Measurements from ENCODE around the gene TBX15. TPM values are rescaled to one million over a fixed set of nuclear protein-coding genes. Genes with fewer than 3 reads are reported as not detected.

TBX15 gene
- total and polyA plus RNA-seq, 2 experiments from 2014 or later: 0.21 TPM; not detected in 1

GRCh38 chr1:118970451-118970850 is 17.7 kb downstream of the TBX15 start:
- Mint-ChIP-seq H3K4me1 (no peaks in the 10 kb centered on the region), H3K4me3 (no peak overlapping the region), H3K27ac (no peak overlapping the region), H3K27me3 (ENCODE audit: insufficient read depth, low read depth, poor library complexity) (peaks cover 9% of the 10 kb centered on the region), H3K36me3 (ENCODE audit: low read depth) (no peaks in the 10 kb centered on the region), H3K9me3 (no peaks in the 10 kb centered on the region; the same call in 2 of the 3 replicates)
- no peaks in the 10 kb centered on the region for H4K20me1 ChIP-seq (replicated peaks; ENCODE audit: insufficient read depth)
- no peaks in the 10 kb centered on the region for H3K79me2 ChIP-seq (replicated peaks; ENCODE audit: insufficient read depth)
- H3K9me2 ChIP-seq (ENCODE audit: insufficient read depth): no peaks in the 10 kb centered on the region
- DNase-seq (ENCODE audit: low spot score): no peak
- no peak for ATAC-seq
- H3K4me2 ChIP-seq: no peak overlapping the region
- TF ChIP-seq EZH2 (IDR thresholded peaks at IDR 0.05; ENCODE audit: low read depth, unreplicated experiment) (no peak), STAT1 (IDR thresholded peaks at IDR 0.05; ENCODE audit: unreplicated experiment) (no peak), NANOG (IDR thresholded peaks at IDR 0.05; ENCODE audit: borderline replicate concordance) (no peak), ZNF331 (CRISPR knock-in tag; IDR thresholded peaks at IDR 0.05; ENCODE audit: low read depth) (no peak), JUNB (IDR thresholded peaks at IDR 0.05; ENCODE audit: unreplicated experiment) (no peak), CREB1 (CRISPR knock-in tag; IDR thresholded peaks at IDR 0.05; ENCODE audit: low read depth) (no peak), ETS1 (IDR thresholded peaks at IDR 0.05) (no peak), ZNF114 (CRISPR knock-in tag; IDR thresholded peaks at IDR 0.05) (no peak), POLR2AphosphoS5 (IDR thresholded peaks at IDR 0.05; ENCODE audit: low read depth) (no peak), EZH2phosphoT487 (IDR thresholded peaks at IDR 0.05; ENCODE audit: unreplicated experiment) (no peak)
- TF ChIP-seq, protein P1, sequence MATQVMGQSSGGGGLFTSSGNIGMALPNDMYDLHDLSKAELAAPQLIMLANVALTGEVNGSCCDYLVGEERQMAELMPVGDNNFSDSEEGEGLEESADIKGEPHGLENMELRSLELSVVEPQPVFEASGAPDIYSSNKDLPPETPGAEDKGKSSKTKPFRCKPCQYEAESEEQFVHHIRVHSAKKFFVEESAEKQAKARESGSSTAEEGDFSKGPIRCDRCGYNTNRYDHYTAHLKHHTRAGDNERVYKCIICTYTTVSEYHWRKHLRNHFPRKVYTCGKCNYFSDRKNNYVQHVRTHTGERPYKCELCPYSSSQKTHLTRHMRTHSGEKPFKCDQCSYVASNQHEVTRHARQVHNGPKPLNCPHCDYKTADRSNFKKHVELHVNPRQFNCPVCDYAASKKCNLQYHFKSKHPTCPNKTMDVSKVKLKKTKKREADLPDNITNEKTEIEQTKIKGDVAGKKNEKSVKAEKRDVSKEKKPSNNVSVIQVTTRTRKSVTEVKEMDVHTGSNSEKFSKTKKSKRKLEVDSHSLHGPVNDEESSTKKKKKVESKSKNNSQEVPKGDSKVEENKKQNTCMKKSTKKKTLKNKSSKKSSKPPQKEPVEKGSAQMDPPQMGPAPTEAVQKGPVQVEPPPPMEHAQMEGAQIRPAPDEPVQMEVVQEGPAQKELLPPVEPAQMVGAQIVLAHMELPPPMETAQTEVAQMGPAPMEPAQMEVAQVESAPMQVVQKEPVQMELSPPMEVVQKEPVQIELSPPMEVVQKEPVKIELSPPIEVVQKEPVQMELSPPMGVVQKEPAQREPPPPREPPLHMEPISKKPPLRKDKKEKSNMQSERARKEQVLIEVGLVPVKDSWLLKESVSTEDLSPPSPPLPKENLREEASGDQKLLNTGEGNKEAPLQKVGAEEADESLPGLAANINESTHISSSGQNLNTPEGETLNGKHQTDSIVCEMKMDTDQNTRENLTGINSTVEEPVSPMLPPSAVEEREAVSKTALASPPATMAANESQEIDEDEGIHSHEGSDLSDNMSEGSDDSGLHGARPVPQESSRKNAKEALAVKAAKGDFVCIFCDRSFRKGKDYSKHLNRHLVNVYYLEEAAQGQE (IDR thresholded peaks at IDR 0.05; ENCODE audit: unreplicated experiment): no peak
- TF ChIP-seq, protein P2, sequence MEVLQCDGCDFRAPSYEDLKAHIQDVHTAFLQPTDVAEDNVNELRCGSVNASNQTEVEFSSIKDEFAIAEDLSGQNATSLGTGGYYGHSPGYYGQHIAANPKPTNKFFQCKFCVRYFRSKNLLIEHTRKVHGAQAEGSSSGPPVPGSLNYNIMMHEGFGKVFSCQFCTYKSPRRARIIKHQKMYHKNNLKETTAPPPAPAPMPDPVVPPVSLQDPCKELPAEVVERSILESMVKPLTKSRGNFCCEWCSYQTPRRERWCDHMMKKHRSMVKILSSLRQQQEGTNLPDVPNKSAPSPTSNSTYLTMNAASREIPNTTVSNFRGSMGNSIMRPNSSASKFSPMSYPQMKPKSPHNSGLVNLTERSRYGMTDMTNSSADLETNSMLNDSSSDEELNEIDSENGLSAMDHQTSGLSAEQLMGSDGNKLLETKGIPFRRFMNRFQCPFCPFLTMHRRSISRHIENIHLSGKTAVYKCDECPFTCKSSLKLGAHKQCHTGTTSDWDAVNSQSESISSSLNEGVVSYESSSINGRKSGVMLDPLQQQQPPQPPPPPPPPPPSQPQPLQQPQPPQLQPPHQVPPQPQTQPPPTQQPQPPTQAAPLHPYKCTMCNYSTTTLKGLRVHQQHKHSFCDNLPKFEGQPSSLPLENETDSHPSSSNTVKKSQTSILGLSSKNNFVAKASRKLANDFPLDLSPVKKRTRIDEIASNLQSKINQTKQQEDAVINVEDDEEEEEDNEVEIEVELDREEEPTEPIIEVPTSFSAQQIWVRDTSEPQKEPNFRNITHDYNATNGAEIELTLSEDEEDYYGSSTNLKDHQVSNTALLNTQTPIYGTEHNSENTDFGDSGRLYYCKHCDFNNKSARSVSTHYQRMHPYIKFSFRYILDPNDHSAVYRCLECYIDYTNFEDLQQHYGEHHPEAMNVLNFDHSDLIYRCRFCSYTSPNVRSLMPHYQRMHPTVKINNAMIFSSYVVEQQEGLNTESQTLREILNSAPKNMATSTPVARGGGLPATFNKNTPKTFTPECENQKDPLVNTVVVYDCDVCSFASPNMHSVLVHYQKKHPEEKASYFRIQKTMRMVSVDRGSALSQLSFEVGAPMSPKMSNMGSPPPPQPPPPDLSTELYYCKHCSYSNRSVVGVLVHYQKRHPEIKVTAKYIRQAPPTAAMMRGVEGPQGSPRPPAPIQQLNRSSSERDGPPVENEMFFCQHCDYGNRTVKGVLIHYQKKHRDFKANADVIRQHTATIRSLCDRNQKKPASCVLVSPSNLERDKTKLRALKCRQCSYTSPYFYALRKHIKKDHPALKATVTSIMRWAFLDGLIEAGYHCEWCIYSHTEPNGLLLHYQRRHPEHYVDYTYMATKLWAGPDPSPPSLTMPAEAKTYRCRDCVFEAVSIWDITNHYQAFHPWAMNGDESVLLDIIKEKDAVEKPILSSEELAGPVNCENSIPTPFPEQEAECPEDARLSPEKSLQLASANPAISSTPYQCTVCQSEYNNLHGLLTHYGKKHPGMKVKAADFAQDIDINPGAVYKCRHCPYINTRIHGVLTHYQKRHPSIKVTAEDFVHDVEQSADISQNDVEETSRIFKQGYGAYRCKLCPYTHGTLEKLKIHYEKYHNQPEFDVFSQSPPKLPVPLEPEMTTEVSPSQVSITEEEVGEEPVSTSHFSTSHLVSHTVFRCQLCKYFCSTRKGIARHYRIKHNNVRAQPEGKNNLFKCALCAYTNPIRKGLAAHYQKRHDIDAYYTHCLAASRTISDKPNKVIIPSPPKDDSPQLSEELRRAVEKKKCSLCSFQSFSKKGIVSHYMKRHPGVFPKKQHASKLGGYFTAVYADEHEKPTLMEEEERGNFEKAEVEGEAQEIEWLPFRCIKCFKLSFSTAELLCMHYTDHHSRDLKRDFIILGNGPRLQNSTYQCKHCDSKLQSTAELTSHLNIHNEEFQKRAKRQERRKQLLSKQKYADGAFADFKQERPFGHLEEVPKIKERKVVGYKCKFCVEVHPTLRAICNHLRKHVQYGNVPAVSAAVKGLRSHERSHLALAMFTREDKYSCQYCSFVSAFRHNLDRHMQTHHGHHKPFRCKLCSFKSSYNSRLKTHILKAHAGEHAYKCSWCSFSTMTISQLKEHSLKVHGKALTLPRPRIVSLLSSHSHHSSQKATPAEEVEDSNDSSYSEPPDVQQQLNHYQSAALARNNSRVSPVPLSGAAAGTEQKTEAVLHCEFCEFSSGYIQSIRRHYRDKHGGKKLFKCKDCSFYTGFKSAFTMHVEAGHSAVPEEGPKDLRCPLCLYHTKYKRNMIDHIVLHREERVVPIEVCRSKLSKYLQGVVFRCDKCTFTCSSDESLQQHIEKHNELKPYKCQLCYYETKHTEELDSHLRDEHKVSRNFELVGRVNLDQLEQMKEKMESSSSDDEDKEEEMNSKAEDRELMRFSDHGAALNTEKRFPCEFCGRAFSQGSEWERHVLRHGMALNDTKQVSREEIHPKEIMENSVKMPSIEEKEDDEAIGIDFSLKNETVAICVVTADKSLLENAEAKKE (CRISPR knock-in tag; IDR thresholded peaks at IDR 0.05): no peak
- TF ChIP-seq, protein P3, sequence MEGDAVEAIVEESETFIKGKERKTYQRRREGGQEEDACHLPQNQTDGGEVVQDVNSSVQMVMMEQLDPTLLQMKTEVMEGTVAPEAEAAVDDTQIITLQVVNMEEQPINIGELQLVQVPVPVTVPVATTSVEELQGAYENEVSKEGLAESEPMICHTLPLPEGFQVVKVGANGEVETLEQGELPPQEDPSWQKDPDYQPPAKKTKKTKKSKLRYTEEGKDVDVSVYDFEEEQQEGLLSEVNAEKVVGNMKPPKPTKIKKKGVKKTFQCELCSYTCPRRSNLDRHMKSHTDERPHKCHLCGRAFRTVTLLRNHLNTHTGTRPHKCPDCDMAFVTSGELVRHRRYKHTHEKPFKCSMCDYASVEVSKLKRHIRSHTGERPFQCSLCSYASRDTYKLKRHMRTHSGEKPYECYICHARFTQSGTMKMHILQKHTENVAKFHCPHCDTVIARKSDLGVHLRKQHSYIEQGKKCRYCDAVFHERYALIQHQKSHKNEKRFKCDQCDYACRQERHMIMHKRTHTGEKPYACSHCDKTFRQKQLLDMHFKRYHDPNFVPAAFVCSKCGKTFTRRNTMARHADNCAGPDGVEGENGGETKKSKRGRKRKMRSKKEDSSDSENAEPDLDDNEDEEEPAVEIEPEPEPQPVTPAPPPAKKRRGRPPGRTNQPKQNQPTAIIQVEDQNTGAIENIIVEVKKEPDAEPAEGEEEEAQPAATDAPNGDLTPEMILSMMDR (conservative IDR thresholded peaks at IDR 0.05; ENCODE audit: low read depth in 2 of 2): no peak
- H3K4me3 ChIP-seq: no peak overlapping the region
- H3K27ac ChIP-seq (ENCODE audit: low read depth): no peak overlapping the region
- no peaks in the 10 kb centered on the region for H3K36me3 ChIP-seq (ENCODE audit: insufficient read depth)
- no peak overlapping the region for H2AFZ ChIP-seq
- H3K4me1 ChIP-seq (ENCODE audit: insufficient read depth): no peaks in the 10 kb centered on the region
- peaks cover 22% of the 10 kb centered on the region for H3K27me3 ChIP-seq (ENCODE audit: insufficient read depth)
- H3F3A ChIP-seq (replicated peaks; ENCODE audit: low read depth): no peaks in the 10 kb centered on the region

All from GM23338 (cell line).